GM12878 (cell line): ENCODE data around the gene TNFSF13. TPM values are rescaled to one million over a fixed set of nuclear protein-coding genes. Genes with fewer than 3 reads are reported as not detected.
A peak's percentile ranks its signal among the peaks of the same experiment; 100 is the strongest.

Experiments
- ATAC-seq: fragments of 200-7000 bp; cut with Tn5 transposase; 3 replicates; pipeline ENCODE4 v1.9.1; 2020; ENCODE audit warnings: mild to moderate bottlenecking, moderate library complexity
- BruUV-seq: library from RNA; stranded (reverse); fragments of 400-500 nt; replicated peaks from 2 replicates; lab custom pipeline; 2021; lab: Mats Ljungman, UMichigan
- CTCF ChIA-PET: fragments of 300-600 bp; sonication (Branson Sonifier 250); formaldehyde crosslinking; extraction: SDS; loops from one replicate; lab custom pipeline; 2021; ENCODE audit warnings: inconsistent platforms; lab: Yijun Ruan, JAX
- POLR2A ChIA-PET: fragments of 350-600 bp; formaldehyde crosslinking; extraction: SDS; loops from one replicate; lab custom pipeline; 2021; ENCODE audit warnings: inconsistent platforms; lab: Charles Lee
- RAD21 ChIA-PET: fragments of 300-600 bp; sonication (Branson Sonifier 250); formaldehyde crosslinking; loops from one replicate; lab custom pipeline; 2023; ENCODE audit warnings: antibody characterized with exemption; ENCODE audit not compliant: unreplicated experiment; lab: Charles Lee
- SMC1A ChIA-PET: fragments of 300-600 bp; sonication (Branson Sonifier 250); formaldehyde crosslinking; loops from one replicate; lab custom pipeline; 2023; ENCODE audit not compliant: unreplicated experiment, uncharacterized antibody; lab: Charles Lee
- DNase-seq: peaks from one replicate; pipeline ENCODE4 v3.0.0-alpha.2; 2011; ENCODE audit warnings: low read depth, low spot score
- FAIRE-seq: peaks from 3 replicates; lab custom pipeline; 2011; peaks lifted over from hg19 to GRCh38; lab: Jason Lieb, UNC
- H2AFZ ChIP-seq: 2 replicates; pipeline ENCODE4 v1.6.0; 2011; ENCODE audit warnings: low read depth, low read length, control low read depth; ENCODE audit not compliant: control insufficient read depth
- H3K27ac ChIP-seq: 2 replicates; pipeline ENCODE4 v1.5.1; 2011; ENCODE audit warnings: control low read depth; ENCODE audit not compliant: control insufficient read depth, insufficient read depth
- H3K27me3 ChIP-seq, 2 experiments: replicated peaks in 1 of 2; 2 replicates each; pipeline versions ENCODE4 v1.6.0 to v1.6.1; 2011; ENCODE audit warnings: low read length in 1 of 2; ENCODE audit not compliant: control insufficient read depth in 2 of 2, insufficient read depth in 2 of 2
- H3K36me3 ChIP-seq, 2 experiments: 2 replicates each; pipeline ENCODE4 v1.5.1; 2011; ENCODE audit warnings: low read length in 1 of 2; ENCODE audit not compliant: control insufficient read depth in 2 of 2, insufficient read depth in 2 of 2
- H3K4me1 ChIP-seq: 2 replicates; pipeline ENCODE4 v1.6.1; 2011; ENCODE audit warnings: mild to moderate bottlenecking, low read length, moderate library complexity, mixed read lengths; ENCODE audit not compliant: control insufficient read depth, insufficient read depth
- H3K4me2 ChIP-seq: 2 replicates; pipeline ENCODE4 v1.6.0; 2011; ENCODE audit warnings: control low read depth; ENCODE audit not compliant: control insufficient read depth, insufficient read depth
- H3K4me3 ChIP-seq: fragments of 200-600 bp; sonication (generic); 2 replicates; pipeline ENCODE4 v1.5.1; 2016
- H3K79me2 ChIP-seq: 2 replicates; pipeline ENCODE4 v1.6.0; 2011; ENCODE audit warnings: low read length; ENCODE audit not compliant: control insufficient read depth, insufficient read depth
- H3K9ac ChIP-seq: 2 replicates; pipeline ENCODE4 v1.8.0; 2011; ENCODE audit warnings: low read length, control low read depth, mixed read lengths; ENCODE audit not compliant: control insufficient read depth, insufficient read depth
- H3K9me3 ChIP-seq: replicated peaks from 3 replicates; pipeline ENCODE4 v1.5.1; 2011; ENCODE audit warnings: mild to moderate bottlenecking, low read length; ENCODE audit not compliant: control insufficient read depth, insufficient read depth
- H4K20me1 ChIP-seq: 2 replicates; pipeline ENCODE4 v1.6.0; 2011; ENCODE audit not compliant: control insufficient read depth, insufficient read depth
- CBX3 ChIP-seq: fragments of 200-600 bp; sonication (generic); IDR thresholded peaks from 2 replicates; pipeline ENCODE4 v1.6.1; 2016; ENCODE audit warnings: low read depth, borderline replicate concordance
- CREM ChIP-seq: IDR thresholded peaks from 2 replicates; pipeline ENCODE4 v1.6.1; 2014; ENCODE audit warnings: antibody characterized with exemption, low read depth
- IRF3 ChIP-seq: fragments of 450-650 bp; IDR thresholded peaks from 2 replicates; pipeline ENCODE4 v1.6.1; 2014; ENCODE audit warnings: mild to moderate bottlenecking
- JUND ChIP-seq: IDR thresholded peaks from 2 replicates; pipeline ENCODE4 v1.6.1; 2012; ENCODE audit warnings: low read depth, mild to moderate bottlenecking, low read length, improper control_type of control experiment, moderate library complexity
- MTA3 ChIP-seq: IDR thresholded peaks from 2 replicates; pipeline ENCODE4 v1.6.1; 2012; ENCODE audit warnings: low read length, inconsistent platforms, borderline replicate concordance
- NR2C1 ChIP-seq: fragments of 450-650 bp; IDR thresholded peaks from 2 replicates; pipeline ENCODE4 v1.6.1; 2017; ENCODE audit warnings: antibody characterized with exemption, mild to moderate bottlenecking, moderate library complexity
- POLR2A ChIP-seq: IDR thresholded peaks from 2 replicates; pipeline ENCODE4 v1.6.1; 2011; ENCODE audit warnings: low read depth, mild to moderate bottlenecking, low read length
- RAD51 ChIP-seq: fragments of 450-650 bp; IDR thresholded peaks from 2 replicates; pipeline ENCODE4 v1.6.1; 2016; ENCODE audit warnings: moderate library complexity, mild to moderate bottlenecking, inconsistent platforms
- SMAD5 ChIP-seq: IDR thresholded peaks from 2 replicates; pipeline ENCODE4 v1.6.1; 2016; ENCODE audit warnings: antibody characterized with exemption, low read depth
- SRF ChIP-seq, 2 experiments: IDR thresholded peaks; 2 replicates each; pipeline ENCODE4 v1.6.1; 2011; ENCODE audit warnings: low read depth in 2 of 2, low read length in 2 of 2, mild to moderate bottlenecking in 1 of 2, moderate library complexity in 1 of 2
- STAT1 ChIP-seq: fragments of 450-650 bp; conservative IDR thresholded peaks from 2 replicates; pipeline ENCODE4 v1.6.1; 2014; ENCODE audit warnings: antibody characterized with exemption, mild to moderate bottlenecking
- ZBED1 ChIP-seq: IDR thresholded peaks from 2 replicates; pipeline ENCODE4 v1.6.1; 2016; ENCODE audit warnings: borderline replicate concordance
- ZBTB33 ChIP-seq: fragments of 450-650 bp; IDR thresholded peaks from 2 replicates; pipeline ENCODE4 v1.6.1; 2017; ENCODE audit warnings: mild to moderate bottlenecking
- ZNF24 ChIP-seq: fragments of 450-650 bp; IDR thresholded peaks from 2 replicates; pipeline ENCODE4 v1.6.1; 2017; ENCODE audit warnings: antibody characterized with exemption, mild to moderate bottlenecking
- WGBS: methylation state at CpG from one replicate; pipeline ENCODE4 v1.1.6; 2016; ENCODE audit warnings: low lambda C conversion rate; ENCODE audit not compliant: insufficient replicate concordance, insufficient coverage; ENCODE audit errors: missing lambda C conversion rate; 5-methylcytosine and 5-hydroxymethylcytosine counted together
- in situ Hi-C: fragments of 300-500 bp; cut with MboI; formaldehyde crosslinking; loops from 9 replicates; pipeline ENCODE4 v1.14.3; 2018; ENCODE audit warnings: mixed read lengths
- intact Hi-C: fragments of 100-400 bp; cut with micrococcal nuclease; formaldehyde crosslinking; loops from one replicate; pipeline ENCODE4 v1.14.2; 2022; ENCODE audit not compliant: unreplicated experiment
- polyA plus RNA-seq, 11 experiments: library from polyadenylated mRNA; depleted of rRNA in 4 of 11; unstranded in 6 of 11; stranded (reverse) in 5 of 11; fragments of >200 nt; fragmentation: Nextera tagmentation in 4 of 11; fragmentation: Illumina TruSeq in 1 of 11; extraction: Ambion mirVana in 4 of 11; extraction: Trizol in 1 of 11; gene quantifications; 1 replicate in 1 of 11; 2 replicates in 10 of 11; pipeline versions ENCODE4 v1.2.1 to v1.2.3, GENCODE V29; 2011 to 2016; ENCODE audit warnings: inconsistent platforms in 2 of 11, missing spikeins in 2 of 11, low read depth in 1 of 11
- total RNA-seq, 4 experiments: library from RNA; depleted of rRNA in 3 of 4; stranded (reverse); fragments of >200 nt in 3 of 4; fragmentation: Illumina TruSeq in 1 of 4; extraction: Trizol in 1 of 4; gene quantifications; 2 replicates each; pipeline versions ENCODE4 v1.2.1 to v1.2.3, GENCODE V29; 2013 to 2021
- TF ChIP-seq, protein P1 (sequence below): IDR thresholded peaks from 2 replicates; pipeline ENCODE4 v1.6.1; 2011; ENCODE audit warnings: low read depth, mild to moderate bottlenecking, low read length, moderate library complexity, borderline replicate concordance; ENCODE audit errors: extremely low read depth
- TF ChIP-seq, protein P2 (sequence below): IDR thresholded peaks from 2 replicates; pipeline ENCODE4 v1.6.1; 2012; ENCODE audit warnings: improper control_type of control experiment, low read depth, low read length; ENCODE audit not compliant: insufficient replicate concordance

TNFSF13 gene
- total and polyA plus RNA-seq, 10 of the 15 experiments (the other 5 are each of a cell fraction or from before 2014, with no cell fraction given), result 0.56 to 14.6 (median 9.7) TPM

DNA sequence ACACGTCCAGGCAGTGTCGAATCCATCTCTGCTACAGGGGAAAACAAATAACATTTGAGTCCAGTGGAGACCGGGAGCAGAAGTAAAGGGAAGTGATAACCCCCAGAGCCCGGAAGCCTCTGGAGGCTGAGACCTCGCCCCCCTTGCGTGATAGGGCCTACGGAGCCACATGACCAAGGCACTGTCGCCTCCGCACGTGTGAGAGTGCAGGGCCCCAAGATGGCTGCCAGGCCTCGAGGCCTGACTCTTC is 13.7 kb downstream of the TNFSF13 start:
- Histone ChIP-seq H3K9ac (peak overlapping the region; percentile 92), H3K36me3 (peaks cover 30 to 44% of the 10 kb centered on the region in 2 experiments), H2AFZ (peak overlapping the region; percentile 72), H3K9me3 (no peaks in the 10 kb centered on the region), H3K4me2 (peak overlapping the region; percentile 96), H3K4me3 (peak overlapping the region; percentile 70), H3K79me2 (peaks cover 52% of the 10 kb centered on the region), H3K4me1 (peaks cover 16% of the 10 kb centered on the region), H3K27me3 (no peaks in the 10 kb centered on the region), H4K20me1 (peaks cover 25% of the 10 kb centered on the region), H3K27ac (peak overlapping the region; percentile 98)
- ChIA-PET RAD21 (interaction anchor here (0.6 to 2.8 kb wide), 4 partner anchors 12 to 236 kb away, joined by 3 to 8 read pairs (median 4); partner anchors contain the start of genes ACAP1, TMEM102, TP53 and WRAP53), SMC1A (interaction anchor here (1.0 to 2.1 kb wide), 2 partner anchors 12 kb away, joined by 8 to 9 read pairs; partner anchors contain the start of gene MPDU1), POLR2A (interaction anchor here (1.1 to 5.1 kb wide), 4 partner anchors 12 to 236 kb away, joined by 3 to 39 read pairs (median 4); partner anchors contain the start of genes ACAP1, MPDU1 and WRAP53), CTCF (interaction anchor here (0.6 to 1.3 kb wide), 3 partner anchors 57 to 116 kb away, joined by 3 to 5 read pairs (median 4); partner anchors contain the start of genes TP53 and WRAP53)
- FAIRE-seq, result peak; percentile 84
- ATAC-seq, result peak; percentile 91
- no peak for DNase-seq
- in situ Hi-C loops (loop anchor here (25.0 kb wide), 1 partner anchor 535 kb away; the partner anchor contains the start of genes SLC16A11 and SLC16A13), intact Hi-C loops (loop anchor here (1.0 to 5.0 kb wide), 3 partner anchors 11 to 115 kb away; partner anchors contain the start of genes POLR2A, SENP3, TP53 and WRAP53)
- BruUV-seq, result no TSS peak
- WGBS, result under 1% methylated on average over 11 of the region's 11 CpGs
- TF ChIP-seq ZBED1 (no peak), CBX3 (no peak), ZNF24 (no peak), SMAD5 (no peak), ZBTB33 (no peak), CREM (no peak), STAT1 (no peak), RAD51 (peak; percentile 97), MTA3 (no peak), JUND (no peak), POLR2A (no peak), NR2C1 (peak; percentile 76), IRF3 (no peak), SRF (IDR thresholded peaks at IDR 0.05; ENCODE audit: low read depth in 2 of 2, low read length in 2 of 2) (no peak)
- TF ChIP-seq, protein P1, sequence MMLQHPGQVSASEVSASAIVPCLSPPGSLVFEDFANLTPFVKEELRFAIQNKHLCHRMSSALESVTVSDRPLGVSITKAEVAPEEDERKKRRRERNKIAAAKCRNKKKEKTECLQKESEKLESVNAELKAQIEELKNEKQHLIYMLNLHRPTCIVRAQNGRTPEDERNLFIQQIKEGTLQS, result peak; percentile 69; the same call in 1 of the 2 replicates
- TF ChIP-seq, protein P2, sequence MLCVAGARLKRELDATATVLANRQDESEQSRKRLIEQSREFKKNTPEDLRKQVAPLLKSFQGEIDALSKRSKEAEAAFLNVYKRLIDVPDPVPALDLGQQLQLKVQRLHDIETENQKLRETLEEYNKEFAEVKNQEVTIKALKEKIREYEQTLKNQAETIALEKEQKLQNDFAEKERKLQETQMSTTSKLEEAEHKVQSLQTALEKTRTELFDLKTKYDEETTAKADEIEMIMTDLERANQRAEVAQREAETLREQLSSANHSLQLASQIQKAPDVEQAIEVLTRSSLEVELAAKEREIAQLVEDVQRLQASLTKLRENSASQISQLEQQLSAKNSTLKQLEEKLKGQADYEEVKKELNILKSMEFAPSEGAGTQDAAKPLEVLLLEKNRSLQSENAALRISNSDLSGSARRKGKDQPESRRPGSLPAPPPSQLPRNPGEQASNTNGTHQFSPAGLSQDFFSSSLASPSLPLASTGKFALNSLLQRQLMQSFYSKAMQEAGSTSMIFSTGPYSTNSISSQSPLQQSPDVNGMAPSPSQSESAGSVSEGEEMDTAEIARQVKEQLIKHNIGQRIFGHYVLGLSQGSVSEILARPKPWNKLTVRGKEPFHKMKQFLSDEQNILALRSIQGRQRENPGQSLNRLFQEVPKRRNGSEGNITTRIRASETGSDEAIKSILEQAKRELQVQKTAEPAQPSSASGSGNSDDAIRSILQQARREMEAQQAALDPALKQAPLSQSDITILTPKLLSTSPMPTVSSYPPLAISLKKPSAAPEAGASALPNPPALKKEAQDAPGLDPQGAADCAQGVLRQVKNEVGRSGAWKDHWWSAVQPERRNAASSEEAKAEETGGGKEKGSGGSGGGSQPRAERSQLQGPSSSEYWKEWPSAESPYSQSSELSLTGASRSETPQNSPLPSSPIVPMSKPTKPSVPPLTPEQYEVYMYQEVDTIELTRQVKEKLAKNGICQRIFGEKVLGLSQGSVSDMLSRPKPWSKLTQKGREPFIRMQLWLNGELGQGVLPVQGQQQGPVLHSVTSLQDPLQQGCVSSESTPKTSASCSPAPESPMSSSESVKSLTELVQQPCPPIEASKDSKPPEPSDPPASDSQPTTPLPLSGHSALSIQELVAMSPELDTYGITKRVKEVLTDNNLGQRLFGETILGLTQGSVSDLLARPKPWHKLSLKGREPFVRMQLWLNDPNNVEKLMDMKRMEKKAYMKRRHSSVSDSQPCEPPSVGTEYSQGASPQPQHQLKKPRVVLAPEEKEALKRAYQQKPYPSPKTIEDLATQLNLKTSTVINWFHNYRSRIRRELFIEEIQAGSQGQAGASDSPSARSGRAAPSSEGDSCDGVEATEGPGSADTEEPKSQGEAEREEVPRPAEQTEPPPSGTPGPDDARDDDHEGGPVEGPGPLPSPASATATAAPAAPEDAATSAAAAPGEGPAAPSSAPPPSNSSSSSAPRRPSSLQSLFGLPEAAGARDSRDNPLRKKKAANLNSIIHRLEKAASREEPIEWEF, result no peak
